GM18526 (cell line): ENCODE results near the gene BPIFB2.

Source experiments
- POLR2A ChIP-seq: IDR thresholded peaks from 3 replicates; pipeline ENCODE4 v1.6.1; 2011; ENCODE audit not compliant: insufficient read length; ENCODE audit errors: extremely low read depth

Gene BPIFB2

DNA sequence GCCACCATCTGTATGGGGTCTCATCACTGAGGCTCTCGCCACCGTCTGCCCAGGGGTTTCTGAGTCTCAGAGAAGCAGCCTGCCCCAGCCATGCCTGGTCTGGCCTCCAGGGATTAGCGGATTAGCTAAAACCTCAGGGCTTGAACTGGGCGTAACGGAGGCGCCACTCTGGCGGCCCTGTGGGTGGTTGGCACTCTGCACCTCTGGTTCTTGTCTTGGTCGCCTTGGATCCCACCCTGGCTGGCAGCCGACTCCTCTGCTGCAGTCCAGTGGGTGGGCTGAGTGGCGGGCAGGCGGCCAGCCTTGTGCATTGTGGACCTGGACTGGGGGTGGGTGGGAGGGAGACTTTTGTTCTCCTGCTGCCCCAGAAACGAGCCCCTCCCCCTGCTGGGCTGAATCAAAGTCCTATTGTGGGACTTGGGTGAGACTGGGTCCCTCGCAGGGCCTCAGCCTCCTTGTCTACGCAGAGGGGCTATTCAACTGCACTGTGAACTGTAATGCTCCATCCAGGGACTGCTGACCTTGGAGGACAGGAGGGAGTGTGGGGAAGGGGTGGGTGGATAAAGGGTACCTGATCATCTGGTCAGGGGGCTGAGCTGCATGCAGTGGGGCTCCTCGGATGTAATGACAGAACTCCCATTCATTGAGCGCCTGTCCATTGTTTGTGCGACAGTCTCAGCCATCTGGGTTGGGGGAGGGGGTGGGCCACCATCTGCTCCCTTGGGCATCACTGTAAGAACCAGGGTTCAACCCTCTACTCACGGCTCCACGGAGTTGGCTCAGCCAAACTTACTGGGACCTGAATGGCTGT lies 27.2 kb upstream of the BPIFB2 start:
- TF ChIP-seq POLR2A: no peak

DNA sequence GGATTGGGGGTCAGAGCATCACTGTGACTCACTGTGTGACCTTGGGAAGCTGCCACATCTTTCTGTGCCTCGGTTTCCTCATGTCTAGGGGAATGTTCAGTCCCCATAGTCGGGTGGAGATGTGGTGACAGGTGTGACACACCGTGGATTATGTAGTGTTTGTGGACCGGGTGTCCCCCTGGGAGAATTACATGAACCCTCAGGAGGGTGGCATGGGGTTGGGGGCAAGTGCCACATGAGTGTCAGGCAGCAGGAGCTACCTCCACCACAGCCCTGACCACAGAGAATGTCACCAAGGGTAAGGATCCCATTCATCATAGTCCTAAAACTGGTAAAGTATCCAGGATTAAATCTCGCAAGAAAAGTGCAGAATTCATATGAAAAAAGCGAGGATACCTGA lies 26.5 kb upstream of the BPIFB2 start:
- no peak for TF ChIP-seq POLR2A

DNA sequence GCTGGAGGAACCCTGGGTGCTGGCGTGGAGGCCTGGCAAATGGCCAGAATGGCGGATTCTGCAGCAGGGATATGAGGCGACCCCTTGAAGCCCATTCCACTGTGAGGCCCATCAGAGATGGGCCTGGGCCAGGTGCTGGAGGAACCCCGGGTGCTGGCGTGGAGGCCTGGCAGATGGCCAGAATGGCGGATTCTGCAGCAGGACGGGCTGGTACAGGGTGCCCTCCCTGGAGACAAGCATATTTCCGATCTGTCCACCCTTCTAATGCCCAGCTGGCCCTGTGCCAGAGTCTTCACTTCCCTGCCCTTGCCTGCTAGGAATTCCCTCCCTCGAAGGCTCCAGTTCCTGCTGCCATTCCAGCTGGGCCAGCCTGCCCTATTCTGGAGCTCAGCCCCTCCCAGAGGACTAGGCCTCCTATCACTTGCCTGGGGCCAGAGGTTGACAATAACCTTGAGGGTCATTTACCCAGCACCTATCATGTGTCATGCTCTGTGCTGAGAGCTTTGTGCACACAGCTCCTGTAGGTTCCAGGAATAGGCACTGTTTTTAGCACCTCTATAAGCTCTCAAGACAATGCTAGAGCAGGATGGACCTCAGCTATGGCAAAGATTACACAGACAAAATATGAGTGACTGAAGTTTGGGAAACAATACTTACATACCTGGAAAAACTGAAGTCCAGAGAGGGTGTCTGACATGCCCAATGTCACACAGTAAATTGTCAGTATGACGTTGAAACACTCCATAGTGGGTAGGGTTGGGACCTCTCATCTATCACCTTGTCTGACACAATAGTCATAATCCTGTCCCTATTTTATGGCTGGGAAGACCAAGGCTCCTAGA lies 24.7 kb upstream of the BPIFB2 start:
- TF ChIP-seq POLR2A: no peak

DNA sequence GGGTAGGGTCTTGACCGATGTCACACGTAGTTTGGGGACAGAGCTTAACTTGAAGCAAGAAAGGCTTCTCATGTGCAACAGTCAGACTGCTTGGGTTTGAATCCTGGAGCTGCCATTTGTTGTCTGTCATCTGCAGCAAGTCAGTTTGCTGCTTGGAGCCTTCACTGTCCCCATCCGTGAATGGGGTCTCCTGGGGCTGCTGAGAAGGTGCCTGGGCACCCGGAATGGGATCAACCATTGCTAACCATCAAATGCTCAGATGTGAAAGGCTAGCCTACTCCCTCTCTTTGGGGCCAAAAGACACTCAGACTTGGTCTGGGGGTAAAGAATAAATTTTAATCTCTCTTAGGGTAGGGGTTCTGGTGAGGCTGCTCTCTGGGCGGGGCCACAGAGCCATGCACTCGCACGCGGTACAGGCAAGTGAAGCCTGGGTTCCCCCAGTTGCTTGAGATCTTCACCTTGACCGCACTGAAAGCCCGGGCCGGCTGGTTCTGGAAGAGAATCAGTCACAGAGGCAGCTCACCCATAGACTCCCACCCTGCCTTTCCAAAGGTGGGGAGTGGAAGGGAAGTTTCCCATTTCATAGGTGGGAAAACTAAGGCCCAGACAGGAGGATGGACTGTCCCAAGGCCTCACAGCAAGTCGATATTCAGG lies 23.9 kb upstream of the BPIFB2 start:
- no peak for TF ChIP-seq POLR2A

DNA sequence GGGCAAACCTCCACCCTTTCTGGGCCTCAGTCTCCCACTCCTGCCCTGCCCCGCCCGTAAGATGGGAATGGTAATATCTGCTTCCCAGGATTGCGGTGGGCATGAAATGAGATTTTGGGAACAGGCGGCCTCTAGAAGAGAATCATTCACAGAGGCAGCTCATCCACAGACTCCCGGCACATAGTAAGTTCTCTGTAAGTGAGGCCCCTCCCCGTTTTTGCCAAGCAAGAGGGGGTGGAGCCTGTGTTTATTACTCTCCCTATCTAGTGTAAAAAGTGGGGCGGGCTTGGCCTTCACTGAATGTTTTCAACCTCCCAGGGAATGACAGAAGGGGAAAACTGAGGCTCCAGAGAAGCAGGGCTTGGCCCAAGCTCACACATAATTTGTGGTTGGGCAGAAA lies 23.3 kb upstream of the BPIFB2 start:
- TF ChIP-seq POLR2A: no peak

DNA sequence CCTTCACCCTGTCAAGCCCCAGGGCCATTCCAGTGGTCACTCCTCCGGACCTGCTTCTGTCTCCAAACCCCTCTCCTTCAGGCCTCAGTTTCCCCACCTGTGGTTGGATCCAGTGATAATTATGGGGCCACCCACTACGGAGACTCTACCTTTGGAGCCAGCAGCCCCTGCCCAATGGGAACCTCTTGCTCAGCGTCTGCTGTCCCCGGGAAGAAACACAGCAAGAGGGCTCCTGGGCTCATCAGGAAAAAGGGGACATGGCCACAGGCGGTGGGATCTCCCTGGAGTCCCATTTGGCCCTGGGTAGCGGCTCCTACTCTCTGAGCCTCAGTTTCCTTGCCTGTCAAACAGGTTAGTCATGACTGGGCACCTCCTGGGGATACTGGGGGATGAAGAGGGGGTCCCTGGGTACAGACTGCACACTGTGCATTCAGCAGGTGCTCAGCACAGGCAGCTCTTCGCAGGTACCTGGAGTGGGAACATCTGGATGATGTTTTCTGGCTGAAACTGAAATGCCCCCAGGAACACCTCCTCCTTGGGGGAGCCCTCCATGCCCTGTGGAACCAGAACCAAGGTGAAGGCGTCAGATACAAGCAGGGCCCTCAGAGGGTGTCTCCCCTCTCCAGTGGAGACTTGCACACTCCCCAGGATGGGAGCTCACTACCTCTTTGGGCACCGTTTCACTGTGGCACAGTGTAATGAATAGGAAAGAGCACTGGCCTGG lies 22.7 kb upstream of the BPIFB2 start:
- TF ChIP-seq POLR2A: no peak

DNA sequence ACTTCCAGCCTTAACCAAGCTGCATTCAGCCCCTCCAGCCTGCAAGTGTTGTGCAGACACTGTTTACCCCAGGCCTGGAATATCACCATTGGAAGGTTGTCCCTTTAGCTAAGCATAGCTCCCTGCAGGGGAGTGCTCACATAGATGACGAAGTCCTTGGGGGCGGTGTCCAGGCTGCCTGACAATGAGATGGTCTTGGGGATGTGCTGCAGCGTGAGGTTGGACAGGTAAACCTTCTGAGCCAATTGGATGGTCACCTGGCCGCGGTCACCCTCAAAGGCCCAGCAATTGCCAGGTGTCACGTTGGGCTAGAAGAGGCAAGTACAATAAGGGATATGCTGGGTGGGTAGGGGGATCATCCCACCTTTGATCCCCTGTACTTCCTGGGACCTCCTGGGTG lies 21.9 kb upstream of the BPIFB2 start:
- TF ChIP-seq POLR2A: no peak

DNA sequence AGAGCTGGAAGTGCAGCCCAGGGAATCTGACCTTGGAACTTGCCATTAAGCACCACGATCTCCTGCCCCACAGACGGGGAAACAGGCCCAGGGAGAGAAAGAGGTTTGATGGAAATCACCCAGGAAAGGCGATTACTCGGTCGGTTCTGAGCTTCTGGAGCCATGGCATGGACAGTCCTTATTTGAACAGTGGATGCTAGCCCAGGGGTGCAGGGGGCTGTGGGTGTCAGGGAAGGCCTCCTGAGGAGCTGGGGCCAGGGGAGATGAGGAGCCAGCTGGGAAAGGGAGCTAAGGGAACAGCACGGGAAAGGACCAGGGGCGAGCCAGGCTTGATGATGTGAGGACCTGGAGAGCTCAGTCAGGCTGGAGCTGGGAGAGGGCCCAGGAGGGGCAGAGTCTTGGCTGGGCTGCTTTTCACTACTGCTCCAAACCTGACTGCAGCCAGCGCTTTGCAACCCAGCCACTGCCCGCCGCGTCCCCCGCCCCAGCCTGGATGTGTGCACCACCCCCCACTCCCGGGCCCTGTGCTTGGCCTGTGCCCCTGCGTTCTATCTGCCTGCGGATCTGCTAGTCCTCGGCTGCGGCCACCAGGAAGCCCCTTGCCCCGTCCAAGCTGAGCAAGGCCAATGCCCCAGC lies 21.1 kb upstream of the BPIFB2 start:
- no peak for TF ChIP-seq POLR2A

DNA sequence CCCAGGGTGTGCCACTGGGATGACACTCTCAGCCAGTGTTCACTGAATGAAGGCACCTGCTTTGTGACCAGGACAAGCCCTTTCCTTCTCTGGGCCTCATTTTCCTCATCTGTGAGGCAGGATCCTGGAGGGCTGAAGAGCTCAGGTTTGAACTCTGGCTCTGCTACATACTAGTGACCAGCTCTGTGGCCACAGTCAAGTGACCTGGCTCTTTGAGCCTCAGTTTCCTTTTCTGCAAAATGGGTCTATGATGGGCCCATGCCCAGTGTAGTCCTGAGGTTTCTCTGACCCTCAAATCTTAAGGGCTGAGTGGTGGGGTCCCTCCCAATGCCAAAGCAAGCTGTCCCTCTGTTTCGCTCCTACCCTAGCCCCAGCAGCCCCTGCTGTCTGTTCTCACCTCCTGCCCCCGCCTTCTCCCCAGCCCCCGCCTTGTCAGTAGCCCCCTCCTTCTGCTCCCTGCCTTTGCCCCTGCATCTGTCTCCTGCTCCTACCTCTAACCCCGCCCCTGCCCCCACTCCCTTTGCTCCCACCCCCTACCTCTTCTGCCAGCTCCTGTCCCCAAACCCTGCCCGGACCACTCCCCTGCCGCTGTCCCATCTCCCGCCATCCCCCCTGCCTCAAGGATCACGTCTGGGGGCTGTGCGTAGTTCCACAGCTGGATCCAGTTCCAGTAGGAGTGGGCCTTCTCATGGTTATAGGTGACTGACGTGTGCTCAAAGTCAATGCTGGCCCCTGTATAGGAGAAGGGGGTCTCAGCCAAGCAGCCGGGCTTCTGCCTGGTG lies 20.3 kb upstream of the BPIFB2 start:
- TF ChIP-seq POLR2A: no peak

DNA sequence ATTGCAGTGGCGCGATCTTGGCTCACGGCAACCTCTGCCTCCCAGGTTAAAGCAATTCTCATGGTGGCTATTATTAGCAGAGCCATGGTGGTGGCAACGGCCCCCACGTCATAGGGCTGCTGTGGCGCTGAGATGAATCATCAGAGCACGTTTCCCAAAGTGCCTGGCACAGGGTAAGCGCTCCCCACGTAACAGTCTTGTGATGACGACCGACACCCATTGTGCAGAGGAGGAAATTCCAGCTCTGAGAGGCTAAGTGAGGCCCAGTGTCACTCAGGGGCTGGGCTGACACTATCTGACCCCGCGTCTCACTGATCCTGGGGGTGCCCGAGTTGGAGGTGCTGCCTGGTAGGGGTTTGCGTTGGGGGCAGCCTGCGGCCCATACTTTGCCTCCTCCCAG lies 19.5 kb upstream of the BPIFB2 start:
- TF ChIP-seq POLR2A: no peak

DNA sequence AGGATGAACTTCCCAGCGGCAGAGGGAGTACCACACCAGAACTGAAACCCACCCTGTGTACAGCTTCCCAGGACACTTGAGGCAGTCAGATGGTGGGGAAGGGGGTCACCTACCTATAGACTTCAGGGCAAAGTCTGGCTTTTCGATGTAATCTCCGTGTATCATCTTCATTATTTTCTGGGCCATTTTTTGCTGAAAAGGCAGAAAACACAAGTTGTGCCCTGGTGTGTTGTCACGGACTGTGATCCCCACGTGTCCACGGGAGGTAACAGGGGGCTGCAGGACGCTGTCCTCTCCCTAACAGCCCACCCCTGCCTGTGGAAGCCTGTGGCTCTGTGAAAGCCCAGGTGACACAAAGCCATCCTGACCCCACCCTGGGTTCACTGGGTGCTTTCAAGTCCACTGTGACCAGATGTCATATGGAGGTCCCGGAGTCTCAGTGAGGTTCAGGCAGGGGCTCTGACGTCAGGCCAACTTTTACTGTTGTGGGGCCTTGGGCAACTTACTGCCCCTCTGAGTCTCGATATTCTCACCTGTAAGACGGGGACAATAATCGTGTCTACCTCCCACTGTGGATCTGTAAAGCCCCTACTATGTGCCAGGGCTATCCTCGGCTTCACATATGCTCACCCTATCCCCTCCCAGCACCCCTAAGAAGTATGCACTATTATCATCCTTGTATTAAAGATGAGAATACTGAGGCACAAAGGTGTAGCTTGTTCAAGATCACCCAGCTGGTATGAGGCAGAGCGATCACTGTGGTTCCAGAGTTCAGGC lies 17.8 kb upstream of the BPIFB2 start:
- no peak for TF ChIP-seq POLR2A

DNA sequence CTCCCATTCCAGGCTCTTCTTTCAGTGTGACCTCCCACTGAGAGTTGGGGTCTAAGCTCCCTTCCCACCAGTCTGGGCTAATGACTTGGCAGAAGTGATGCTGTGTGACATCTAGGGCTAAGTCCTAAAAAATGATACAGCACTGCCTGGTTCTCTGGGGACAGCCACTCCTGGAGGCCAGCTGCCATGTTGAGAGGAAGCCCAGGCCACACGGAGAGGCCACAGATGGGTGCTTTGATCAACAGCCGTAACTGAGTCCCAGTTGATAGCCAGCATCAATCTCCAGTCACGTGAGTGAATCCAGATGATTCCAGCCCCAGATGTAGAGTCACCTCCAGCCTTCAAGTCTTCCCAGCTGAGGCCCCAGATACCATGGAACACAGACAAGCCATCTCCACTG lies 17.1 kb upstream of the BPIFB2 start:
- no peak for TF ChIP-seq POLR2A

DNA sequence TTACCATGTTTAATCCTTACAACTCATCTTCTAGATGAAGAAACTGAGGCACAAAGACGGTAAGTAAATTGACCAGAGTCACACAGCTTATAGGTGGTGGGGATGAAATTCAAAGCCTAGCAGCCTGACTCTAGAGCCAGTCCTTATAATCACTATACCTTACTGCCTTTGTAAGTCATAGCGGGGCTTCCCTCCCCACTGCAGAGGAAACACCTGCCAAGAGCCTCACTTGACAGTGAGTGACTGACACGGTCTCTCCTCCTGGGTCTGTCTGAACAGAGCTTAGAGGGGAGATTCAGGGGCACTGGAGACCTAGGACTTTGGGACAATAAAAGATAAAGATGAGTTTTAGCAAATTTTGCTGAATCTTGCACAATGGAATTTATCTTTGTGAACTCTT lies 16.1 kb upstream of the BPIFB2 start:
- no peak for TF ChIP-seq POLR2A

DNA sequence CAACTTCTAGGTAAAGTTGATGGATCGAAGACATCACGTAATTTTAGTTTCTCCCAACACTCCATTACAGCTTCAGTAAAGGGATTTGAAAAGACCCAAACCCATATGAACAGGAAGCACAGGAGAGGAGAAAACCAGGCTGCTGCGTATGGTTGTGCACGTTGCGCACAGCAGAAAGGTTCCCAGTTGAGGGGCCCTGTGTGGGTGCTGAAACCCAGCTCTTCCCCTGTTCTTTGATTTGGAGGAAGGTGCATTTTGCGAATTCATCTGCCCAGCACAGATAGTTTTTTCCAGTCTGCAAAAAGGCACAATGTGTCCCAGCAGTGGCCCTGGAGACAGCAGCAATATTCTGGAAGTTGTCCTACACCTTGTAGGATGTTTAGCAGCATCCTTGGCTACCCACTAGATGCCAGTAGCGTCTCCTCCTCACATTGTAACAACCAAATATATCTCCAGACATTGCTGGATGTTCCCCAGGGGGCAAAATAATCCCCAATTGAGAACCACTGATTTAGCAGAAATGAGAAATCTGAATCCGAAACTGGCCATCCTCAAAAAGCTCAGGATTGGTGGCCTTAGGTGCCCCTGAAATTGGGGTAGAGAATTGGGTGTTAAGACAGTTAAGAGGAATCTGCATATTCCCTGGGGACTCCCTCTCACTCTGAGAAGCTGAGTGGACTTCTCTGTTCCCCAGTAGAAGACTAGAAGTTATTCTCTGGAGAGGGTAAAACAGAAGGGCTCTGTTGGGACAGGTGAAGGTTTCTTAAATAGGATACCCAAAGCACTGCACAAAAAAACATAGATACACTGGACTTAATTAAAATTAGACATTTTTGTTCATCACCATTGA lies 15.5 kb upstream of the BPIFB2 start:
- TF ChIP-seq POLR2A: no peak
